Measurements from ENCODE around the gene OSGEP.

The OSGEP gene

DNA sequence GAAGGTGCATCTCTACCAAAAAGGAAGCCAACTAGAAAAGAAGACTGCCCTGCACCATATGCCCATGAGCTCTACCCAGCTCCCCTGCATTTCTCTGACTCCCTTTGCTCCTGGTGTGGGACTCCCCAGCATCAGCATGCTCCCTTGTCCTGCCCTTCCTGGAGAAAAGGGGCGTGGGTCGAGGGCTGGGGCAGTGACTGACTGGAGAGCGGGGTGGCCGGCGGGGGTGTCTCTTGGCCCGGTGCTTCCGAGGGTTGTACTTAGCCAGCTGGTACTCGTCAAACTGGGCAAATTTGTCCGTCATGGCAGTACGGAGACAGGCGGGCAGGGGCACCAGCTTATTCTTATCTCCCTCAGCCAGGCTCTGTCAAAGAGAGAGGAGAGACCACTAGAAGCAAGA, 51.1 kb downstream of the OSGEP start:
- CTCF ChIA-PET, result interaction anchor here (0.8 kb wide), 1 partner anchor 10 kb away, joined by 4 read pairs; no protein-coding TSS in a partner anchor
- POLR2A ChIA-PET, result no interaction called here
- Histone ChIP-seq H3K4me1 (ENCODE audit: control insufficient read depth, insufficient read depth, low read length) (no peaks in the 10 kb centered on the region), H3K9me3 (ENCODE audit: control insufficient read depth, insufficient read depth, low read depth, low read length) (no peaks in the 10 kb centered on the region), H3K4me3 (ENCODE audit: low read depth, low read length) (no peak overlapping the region), H3K27ac (ENCODE audit: extremely low read depth, low read depth, low read length) (no peak overlapping the region), H3K36me3 (ENCODE audit: control insufficient read depth in 2 of 2, insufficient read depth in 1 of 2, low read length in 2 of 2) (peaks cover 36 to 62% of the 10 kb centered on the region in 2 experiments)
- TF ChIP-seq, protein P1, sequence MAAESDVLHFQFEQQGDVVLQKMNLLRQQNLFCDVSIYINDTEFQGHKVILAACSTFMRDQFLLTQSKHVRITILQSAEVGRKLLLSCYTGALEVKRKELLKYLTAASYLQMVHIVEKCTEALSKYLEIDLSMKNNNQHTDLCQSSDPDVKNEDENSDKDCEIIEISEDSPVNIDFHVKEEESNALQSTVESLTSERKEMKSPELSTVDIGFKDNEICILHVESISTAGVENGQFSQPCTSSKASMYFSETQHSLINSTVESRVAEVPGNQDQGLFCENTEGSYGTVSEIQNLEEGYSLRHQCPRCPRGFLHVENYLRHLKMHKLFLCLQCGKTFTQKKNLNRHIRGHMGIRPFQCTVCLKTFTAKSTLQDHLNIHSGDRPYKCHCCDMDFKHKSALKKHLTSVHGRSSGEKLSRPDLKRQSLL (tag by site-specific recombination; IDR thresholded peaks at IDR 0.05), result no peak
- TF ChIP-seq ZNF585B (tag by site-specific recombination; IDR thresholded peaks at IDR 0.05), result no peak
- no peak for TF ChIP-seq ZNF530 (tag by site-specific recombination; IDR thresholded peaks at IDR 0.05; ENCODE audit: low read depth)
- TF ChIP-seq ZNF174 (tag by site-specific recombination; IDR thresholded peaks at IDR 0.05), result no peak
- no peak for TF ChIP-seq ZNF473 (tag by site-specific recombination; IDR thresholded peaks at IDR 0.05)
- no peak for TF ChIP-seq KLF8 (tag by site-specific recombination; IDR thresholded peaks at IDR 0.05)
- TF ChIP-seq, protein P2, sequence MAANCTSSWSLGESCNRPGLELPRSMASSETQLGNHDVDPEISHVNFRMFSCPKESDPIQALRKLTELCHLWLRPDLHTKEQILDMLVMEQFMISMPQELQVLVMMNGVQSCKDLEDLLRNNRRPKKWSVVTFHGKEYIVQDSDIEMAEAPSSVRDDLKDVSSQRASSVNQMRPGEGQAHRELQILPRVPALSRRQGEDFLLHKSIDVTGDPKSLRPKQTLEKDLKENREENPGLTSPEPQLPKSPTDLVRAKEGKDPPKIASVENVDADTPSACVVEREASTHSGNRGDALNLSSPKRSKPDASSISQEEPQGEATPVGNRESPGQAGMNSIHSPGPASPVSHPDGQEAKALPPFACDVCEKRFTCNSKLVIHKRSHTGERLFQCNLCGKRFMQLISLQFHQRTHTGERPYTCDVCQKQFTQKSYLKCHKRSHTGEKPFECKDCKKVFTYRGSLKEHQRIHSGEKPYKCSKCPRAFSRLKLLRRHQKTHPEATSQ (tag by site-specific recombination; IDR thresholded peaks at IDR 0.05), result no peak
- no peak for TF ChIP-seq FEZF1 (tag by site-specific recombination; IDR thresholded peaks at IDR 0.05)
- TF ChIP-seq, protein P3, sequence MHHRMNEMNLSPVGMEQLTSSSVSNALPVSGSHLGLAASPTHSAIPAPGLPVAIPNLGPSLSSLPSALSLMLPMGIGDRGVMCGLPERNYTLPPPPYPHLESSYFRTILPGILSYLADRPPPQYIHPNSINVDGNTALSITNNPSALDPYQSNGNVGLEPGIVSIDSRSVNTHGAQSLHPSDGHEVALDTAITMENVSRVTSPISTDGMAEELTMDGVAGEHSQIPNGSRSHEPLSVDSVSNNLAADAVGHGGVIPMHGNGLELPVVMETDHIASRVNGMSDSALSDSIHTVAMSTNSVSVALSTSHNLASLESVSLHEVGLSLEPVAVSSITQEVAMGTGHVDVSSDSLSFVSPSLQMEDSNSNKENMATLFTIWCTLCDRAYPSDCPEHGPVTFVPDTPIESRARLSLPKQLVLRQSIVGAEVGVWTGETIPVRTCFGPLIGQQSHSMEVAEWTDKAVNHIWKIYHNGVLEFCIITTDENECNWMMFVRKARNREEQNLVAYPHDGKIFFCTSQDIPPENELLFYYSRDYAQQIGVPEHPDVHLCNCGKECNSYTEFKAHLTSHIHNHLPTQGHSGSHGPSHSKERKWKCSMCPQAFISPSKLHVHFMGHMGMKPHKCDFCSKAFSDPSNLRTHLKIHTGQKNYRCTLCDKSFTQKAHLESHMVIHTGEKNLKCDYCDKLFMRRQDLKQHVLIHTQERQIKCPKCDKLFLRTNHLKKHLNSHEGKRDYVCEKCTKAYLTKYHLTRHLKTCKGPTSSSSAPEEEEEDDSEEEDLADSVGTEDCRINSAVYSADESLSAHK (tag by site-specific recombination; IDR thresholded peaks at IDR 0.05), result no peak
- TF ChIP-seq, protein P4, sequence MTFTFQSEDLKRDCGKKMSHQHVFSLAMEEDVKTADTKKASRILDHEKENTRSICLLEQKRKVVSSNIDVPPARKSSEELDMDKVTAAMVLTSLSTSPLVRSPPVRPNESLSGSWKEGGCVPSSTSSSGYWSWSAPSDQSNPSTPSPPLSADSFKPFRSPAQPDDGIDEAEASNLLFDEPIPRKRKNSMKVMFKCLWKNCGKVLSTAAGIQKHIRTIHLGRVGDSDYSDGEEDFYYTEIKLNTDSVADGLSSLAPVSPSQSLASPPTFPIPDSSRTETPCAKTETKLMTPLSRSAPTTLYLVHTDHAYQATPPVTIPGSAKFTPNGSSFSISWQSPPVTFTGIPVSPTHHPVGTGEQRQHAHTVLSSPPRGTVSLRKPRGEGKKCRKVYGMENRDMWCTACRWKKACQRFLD (tag by site-specific recombination; IDR thresholded peaks at IDR 0.05), result no peak
- TF ChIP-seq, protein P5, sequence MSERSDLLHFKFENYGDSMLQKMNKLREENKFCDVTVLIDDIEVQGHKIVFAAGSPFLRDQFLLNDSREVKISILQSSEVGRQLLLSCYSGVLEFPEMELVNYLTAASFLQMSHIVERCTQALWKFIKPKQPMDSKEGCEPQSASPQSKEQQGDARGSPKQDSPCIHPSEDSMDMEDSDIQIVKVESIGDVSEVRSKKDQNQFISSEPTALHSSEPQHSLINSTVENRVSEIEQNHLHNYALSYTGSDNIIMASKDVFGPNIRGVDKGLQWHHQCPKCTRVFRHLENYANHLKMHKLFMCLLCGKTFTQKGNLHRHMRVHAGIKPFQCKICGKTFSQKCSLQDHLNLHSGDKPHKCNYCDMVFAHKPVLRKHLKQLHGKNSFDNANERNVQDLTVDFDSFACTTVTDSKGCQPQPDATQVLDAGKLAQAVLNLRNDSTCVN (tag by site-specific recombination; optimal IDR thresholded peaks at IDR 0.05), result no peak
- TF ChIP-seq, protein P6, sequence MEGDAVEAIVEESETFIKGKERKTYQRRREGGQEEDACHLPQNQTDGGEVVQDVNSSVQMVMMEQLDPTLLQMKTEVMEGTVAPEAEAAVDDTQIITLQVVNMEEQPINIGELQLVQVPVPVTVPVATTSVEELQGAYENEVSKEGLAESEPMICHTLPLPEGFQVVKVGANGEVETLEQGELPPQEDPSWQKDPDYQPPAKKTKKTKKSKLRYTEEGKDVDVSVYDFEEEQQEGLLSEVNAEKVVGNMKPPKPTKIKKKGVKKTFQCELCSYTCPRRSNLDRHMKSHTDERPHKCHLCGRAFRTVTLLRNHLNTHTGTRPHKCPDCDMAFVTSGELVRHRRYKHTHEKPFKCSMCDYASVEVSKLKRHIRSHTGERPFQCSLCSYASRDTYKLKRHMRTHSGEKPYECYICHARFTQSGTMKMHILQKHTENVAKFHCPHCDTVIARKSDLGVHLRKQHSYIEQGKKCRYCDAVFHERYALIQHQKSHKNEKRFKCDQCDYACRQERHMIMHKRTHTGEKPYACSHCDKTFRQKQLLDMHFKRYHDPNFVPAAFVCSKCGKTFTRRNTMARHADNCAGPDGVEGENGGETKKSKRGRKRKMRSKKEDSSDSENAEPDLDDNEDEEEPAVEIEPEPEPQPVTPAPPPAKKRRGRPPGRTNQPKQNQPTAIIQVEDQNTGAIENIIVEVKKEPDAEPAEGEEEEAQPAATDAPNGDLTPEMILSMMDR (tag by site-specific recombination; IDR thresholded peaks at IDR 0.05), result no peak
- TF ChIP-seq, protein P7, sequence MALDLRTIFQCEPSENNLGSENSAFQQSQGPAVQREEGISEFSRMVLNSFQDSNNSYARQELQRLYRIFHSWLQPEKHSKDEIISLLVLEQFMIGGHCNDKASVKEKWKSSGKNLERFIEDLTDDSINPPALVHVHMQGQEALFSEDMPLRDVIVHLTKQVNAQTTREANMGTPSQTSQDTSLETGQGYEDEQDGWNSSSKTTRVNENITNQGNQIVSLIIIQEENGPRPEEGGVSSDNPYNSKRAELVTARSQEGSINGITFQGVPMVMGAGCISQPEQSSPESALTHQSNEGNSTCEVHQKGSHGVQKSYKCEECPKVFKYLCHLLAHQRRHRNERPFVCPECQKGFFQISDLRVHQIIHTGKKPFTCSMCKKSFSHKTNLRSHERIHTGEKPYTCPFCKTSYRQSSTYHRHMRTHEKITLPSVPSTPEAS (tag by site-specific recombination; IDR thresholded peaks at IDR 0.05), result no peak
